T-helper 1 cell treated with Interleukin-12 subunit alpha and Interleukin-12 subunit beta and Interleukin-4 antibody, amounts not matched to agents 30 μg/mL and 1 μg/mL, for 36 hours (primary cell): ENCODE results near the gene TMEM132D.

Source experiments
- H3K27ac Mint-ChIP-seq: one replicate; pipeline ENCODE4 v1.8.0; 2021; ENCODE audit warnings: mild to moderate bottlenecking, mixed read lengths
- H3K27me3 Mint-ChIP-seq: one replicate; pipeline ENCODE4 v1.8.0; 2021; ENCODE audit warnings: low read depth, mixed read lengths
- H3K36me3 Mint-ChIP-seq: one replicate; pipeline ENCODE4 v1.8.0; 2021; ENCODE audit warnings: low read depth, mixed read lengths
- H3K4me1 Mint-ChIP-seq: one replicate; pipeline ENCODE4 v1.8.0; 2021; ENCODE audit warnings: low read depth, mixed read lengths
- H3K4me3 Mint-ChIP-seq: one replicate; pipeline ENCODE4 v1.8.0; 2021; ENCODE audit warnings: mild to moderate bottlenecking, moderate library complexity, mixed read lengths
- H3K9me3 Mint-ChIP-seq: one replicate; pipeline ENCODE4 v1.8.0; 2021; ENCODE audit warnings: mixed read lengths

The TMEM132D gene

GRCh38 chr12:129276361-129277060 is 627.3 kb downstream of the TMEM132D start:
- Mint-ChIP-seq H3K27me3 (no peaks in the 10 kb centered on the region), H3K9me3 (peaks cover 21% of the 10 kb centered on the region), H3K36me3 (no peaks in the 10 kb centered on the region), H3K27ac (no peak overlapping the region), H3K4me1 (no peaks in the 10 kb centered on the region), H3K4me3 (no peak overlapping the region)

DNA sequence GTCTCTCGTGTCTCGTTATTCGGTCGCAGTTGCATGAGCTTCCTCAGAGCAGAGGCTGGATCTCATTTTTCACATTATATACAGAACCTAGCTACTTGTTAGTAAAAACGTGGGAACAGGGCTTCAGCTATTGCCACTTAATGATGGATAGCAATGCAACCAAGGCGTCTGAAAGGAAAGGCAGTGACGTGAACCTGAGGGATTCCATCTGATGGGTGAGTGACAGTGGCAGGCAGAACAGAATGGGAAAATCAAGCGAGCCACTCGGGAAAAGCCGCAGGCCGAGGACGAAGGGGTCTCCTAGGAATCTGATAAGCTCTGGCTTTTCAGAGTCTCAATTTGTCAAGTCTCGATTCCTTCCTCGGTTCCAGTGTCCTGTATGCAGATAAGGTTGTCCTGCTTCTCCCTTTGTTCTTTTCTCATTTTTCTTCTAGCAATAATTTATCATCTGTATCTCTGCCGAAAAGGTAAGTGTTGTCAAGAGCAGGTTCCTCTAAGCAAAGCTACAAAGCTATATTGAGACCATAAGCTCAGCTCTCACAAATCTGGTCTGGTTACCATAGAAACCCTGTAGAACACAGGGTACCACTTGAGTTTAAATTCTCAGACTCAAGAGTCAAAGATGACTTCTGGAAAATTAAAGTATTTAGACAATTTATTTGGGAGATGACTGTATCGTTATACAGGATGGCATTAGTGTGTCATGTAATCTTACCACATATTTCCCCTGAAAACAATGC is 633.9 kb downstream of the TMEM132D start:
- no peak overlapping the region for H3K27ac Mint-ChIP-seq
- no peaks in the 10 kb centered on the region for H3K36me3 Mint-ChIP-seq
- H3K4me1 Mint-ChIP-seq: no peaks in the 10 kb centered on the region
- H3K9me3 Mint-ChIP-seq: peaks cover 52% of the 10 kb centered on the region
- H3K27me3 Mint-ChIP-seq: no peaks in the 10 kb centered on the region
- H3K4me3 Mint-ChIP-seq: no peak overlapping the region

- peaks cover 28% of the 10 kb centered on the region for H3K9me3 Mint-ChIP-seq
These were observed 645.0 kb downstream of the TMEM132D start for GRCh38 chr12:129258781-129259318.

GRCh38 chr12:129257524-129257923 is 646.3 kb downstream of the TMEM132D start:
- H3K27me3 Mint-ChIP-seq: no peaks in the 10 kb centered on the region
- peaks cover 22% of the 10 kb centered on the region for H3K9me3 Mint-ChIP-seq
- no peaks in the 10 kb centered on the region for H3K36me3 Mint-ChIP-seq
- H3K4me3 Mint-ChIP-seq: no peak overlapping the region
- no peaks in the 10 kb centered on the region for H3K4me1 Mint-ChIP-seq
- no peak overlapping the region for H3K27ac Mint-ChIP-seq

More at GRCh38 chr12:129258781-129259318, 645.0 kb downstream of the TMEM132D start:
- Mint-ChIP-seq H3K4me3 (no peak overlapping the region), H3K4me1 (no peaks in the 10 kb centered on the region), H3K27me3 (no peaks in the 10 kb centered on the region), H3K27ac (no peak overlapping the region), H3K36me3 (no peaks in the 10 kb centered on the region)

DNA sequence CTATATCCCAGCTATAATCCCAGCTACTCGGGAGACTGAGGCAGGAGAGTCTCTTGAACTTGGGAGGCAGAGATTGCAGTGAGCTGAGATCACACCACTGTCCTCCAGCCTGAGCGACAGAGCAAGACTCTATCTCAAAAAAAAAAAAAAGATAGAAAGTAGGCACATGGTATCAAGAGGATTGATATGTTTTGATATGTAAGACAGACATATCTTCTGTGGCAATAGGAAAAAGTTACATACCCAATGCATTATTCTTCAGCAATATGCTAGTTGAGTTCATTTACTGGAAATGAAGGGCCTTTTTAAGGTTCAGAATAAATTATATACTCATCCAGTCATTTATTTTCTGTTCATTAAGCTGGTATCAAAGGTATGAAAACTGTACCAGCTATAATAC is 657.2 kb downstream of the TMEM132D start:
- Mint-ChIP-seq H3K27ac (no peak overlapping the region), H3K27me3 (no peaks in the 10 kb centered on the region), H3K4me1 (no peaks in the 10 kb centered on the region), H3K36me3 (no peaks in the 10 kb centered on the region), H3K9me3 (peaks cover 43% of the 10 kb centered on the region), H3K4me3 (no peak overlapping the region)

GRCh38 chr12:129245769-129246168 is 658.1 kb downstream of the TMEM132D start:
- Mint-ChIP-seq H3K9me3 (peaks cover 46% of the 10 kb centered on the region), H3K27me3 (no peaks in the 10 kb centered on the region), H3K4me1 (no peaks in the 10 kb centered on the region), H3K27ac (no peak overlapping the region), H3K4me3 (no peak overlapping the region), H3K36me3 (no peaks in the 10 kb centered on the region)

- no peaks in the 10 kb centered on the region for H3K4me1 Mint-ChIP-seq
- no peaks in the 10 kb centered on the region for H3K36me3 Mint-ChIP-seq
- no peaks in the 10 kb centered on the region for H3K27me3 Mint-ChIP-seq
- no peak overlapping the region for H3K27ac Mint-ChIP-seq
- H3K4me3 Mint-ChIP-seq: no peak overlapping the region
- peaks cover 34% of the 10 kb centered on the region for H3K9me3 Mint-ChIP-seq
These were observed 662.0 kb downstream of the TMEM132D start for GRCh38 chr12:129241852-129242251.

- H3K27me3 Mint-ChIP-seq: no peaks in the 10 kb centered on the region
- H3K4me1 Mint-ChIP-seq: no peaks in the 10 kb centered on the region
- no peaks in the 10 kb centered on the region for H3K36me3 Mint-ChIP-seq
- H3K9me3 Mint-ChIP-seq: peaks cover 18% of the 10 kb centered on the region
- no peak overlapping the region for H3K27ac Mint-ChIP-seq
- no peak overlapping the region for H3K4me3 Mint-ChIP-seq
These were observed 665.9 kb downstream of the TMEM132D start for GRCh38 chr12:129237881-129238280.

GRCh38 chr12:129234209-129234608 is 669.6 kb downstream of the TMEM132D start:
- Mint-ChIP-seq H3K27me3 (no peaks in the 10 kb centered on the region), H3K9me3 (peaks cover 10% of the 10 kb centered on the region), H3K4me1 (no peaks in the 10 kb centered on the region), H3K36me3 (no peaks in the 10 kb centered on the region), H3K27ac (no peak overlapping the region), H3K4me3 (no peak overlapping the region)

DNA sequence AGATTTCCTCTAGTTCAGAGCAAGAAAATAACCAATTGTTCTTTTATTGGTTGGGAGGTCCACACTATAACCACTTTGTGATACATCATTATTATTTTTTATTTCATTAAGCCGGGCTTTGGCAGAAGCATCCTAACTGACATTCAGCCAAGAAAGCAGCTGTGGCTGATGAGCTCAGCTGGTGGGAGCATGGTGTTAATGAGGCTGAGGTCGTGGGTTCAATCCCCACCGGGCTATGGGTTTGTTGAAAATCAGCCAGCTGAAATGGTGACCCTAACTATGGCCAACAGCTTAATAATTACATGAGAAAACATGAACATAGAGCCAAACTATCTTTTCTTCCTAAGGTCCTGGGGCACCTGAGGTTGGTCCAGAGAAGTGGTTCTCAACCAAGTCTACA is 672.3 kb downstream of the TMEM132D start:
- H3K27ac Mint-ChIP-seq: no peak overlapping the region
- no peaks in the 10 kb centered on the region for H3K27me3 Mint-ChIP-seq
- no peaks in the 10 kb centered on the region for H3K36me3 Mint-ChIP-seq
- no peaks in the 10 kb centered on the region for H3K4me1 Mint-ChIP-seq
- H3K4me3 Mint-ChIP-seq: no peak overlapping the region
- peaks cover 4% of the 10 kb centered on the region for H3K9me3 Mint-ChIP-seq

DNA sequence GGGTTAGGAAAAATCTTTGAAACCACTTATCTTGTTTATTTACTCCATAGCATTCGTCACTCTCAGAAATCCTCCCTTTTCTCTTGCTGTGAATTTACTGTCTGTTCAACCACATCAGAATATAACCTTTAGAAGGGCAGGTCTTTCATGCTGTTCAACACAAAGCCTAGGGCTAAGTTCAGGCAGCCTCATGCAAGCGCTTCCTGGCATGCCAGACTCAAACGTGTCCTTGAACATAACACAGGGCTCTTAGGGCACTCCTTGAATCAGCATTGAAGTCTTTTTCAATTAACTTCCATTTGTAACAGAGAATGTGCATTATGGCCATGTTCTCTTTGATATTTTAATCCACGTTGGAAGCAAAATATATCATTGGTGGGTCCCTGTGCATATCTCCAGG is 672.8 kb downstream of the TMEM132D start:
- no peaks in the 10 kb centered on the region for H3K27me3 Mint-ChIP-seq
- H3K27ac Mint-ChIP-seq: no peak overlapping the region
- no peaks in the 10 kb centered on the region for H3K4me1 Mint-ChIP-seq
- no peaks in the 10 kb centered on the region for H3K36me3 Mint-ChIP-seq
- peaks cover 4% of the 10 kb centered on the region for H3K9me3 Mint-ChIP-seq
- H3K4me3 Mint-ChIP-seq: no peak overlapping the region

DNA sequence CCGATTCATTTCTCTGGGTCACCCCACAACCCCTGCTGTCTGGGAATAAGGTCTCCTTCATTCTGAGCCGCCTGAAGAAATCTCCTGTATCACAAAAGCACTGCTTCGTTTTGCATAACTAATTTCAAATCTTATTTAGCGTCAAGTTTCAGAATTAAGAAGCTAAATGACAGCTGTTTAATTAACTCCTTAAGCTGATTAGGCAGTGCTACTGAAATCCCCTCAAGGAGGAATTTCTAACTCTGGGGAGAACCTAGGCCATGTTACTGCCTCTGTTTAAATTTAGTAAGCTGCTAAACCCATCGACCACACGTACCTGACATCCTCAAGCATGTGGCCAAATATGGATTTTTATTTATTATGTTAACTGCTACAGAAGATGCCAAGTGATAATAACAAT is 677.0 kb downstream of the TMEM132D start:
- Mint-ChIP-seq H3K4me3 (no peak overlapping the region), H3K4me1 (no peaks in the 10 kb centered on the region), H3K27me3 (no peaks in the 10 kb centered on the region), H3K9me3 (peaks cover 3% of the 10 kb centered on the region), H3K36me3 (no peaks in the 10 kb centered on the region), H3K27ac (no peak overlapping the region)

GRCh38 chr12:129226005-129226404 is 677.8 kb downstream of the TMEM132D start:
- no peak overlapping the region for H3K4me3 Mint-ChIP-seq
- no peaks in the 10 kb centered on the region for H3K4me1 Mint-ChIP-seq
- H3K27ac Mint-ChIP-seq: no peak overlapping the region
- no peaks in the 10 kb centered on the region for H3K27me3 Mint-ChIP-seq
- H3K9me3 Mint-ChIP-seq: peaks cover 3% of the 10 kb centered on the region
- no peaks in the 10 kb centered on the region for H3K36me3 Mint-ChIP-seq

DNA sequence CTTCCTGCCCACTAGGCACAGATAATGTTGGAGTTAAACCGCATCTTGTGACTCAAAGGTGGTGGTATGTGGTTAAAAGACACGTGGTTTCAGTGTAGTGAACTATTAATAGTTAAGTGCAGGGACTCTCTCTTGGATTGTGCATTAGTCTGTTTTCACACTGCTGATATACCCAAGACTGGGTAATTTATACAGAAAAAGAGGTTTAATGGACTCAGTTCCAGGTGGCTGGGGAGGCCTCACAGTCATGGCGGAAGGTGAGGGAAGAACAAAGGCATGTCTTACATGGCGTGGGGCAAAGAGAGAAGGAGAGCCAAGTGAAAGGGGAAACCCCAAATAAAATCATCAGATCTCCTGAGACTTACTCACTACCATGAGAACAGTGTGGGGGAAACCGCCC is 688.3 kb downstream of the TMEM132D start:
- Mint-ChIP-seq H3K27ac (no peak overlapping the region), H3K27me3 (no peaks in the 10 kb centered on the region), H3K4me3 (no peak overlapping the region), H3K9me3 (peaks cover 21% of the 10 kb centered on the region), H3K36me3 (no peaks in the 10 kb centered on the region), H3K4me1 (no peaks in the 10 kb centered on the region)

- no peak overlapping the region for H3K4me3 Mint-ChIP-seq
- H3K4me1 Mint-ChIP-seq: no peaks in the 10 kb centered on the region
- H3K36me3 Mint-ChIP-seq: no peaks in the 10 kb centered on the region
- no peak overlapping the region for H3K27ac Mint-ChIP-seq
- H3K9me3 Mint-ChIP-seq: peaks cover 19% of the 10 kb centered on the region
- H3K27me3 Mint-ChIP-seq: no peaks in the 10 kb centered on the region
These were observed 690.3 kb downstream of the TMEM132D start for GRCh38 chr12:129213551-129213950.
